GM12878 (cell line): ENCODE data around the gene CT83. TPM values are rescaled to one million over a fixed set of nuclear protein-coding genes. Genes with fewer than 3 reads are reported as not detected.

ENCODE experiments used
- ATAC-seq: fragments of 200-7000 bp; cut with Tn5 transposase; 3 replicates; pipeline ENCODE4 v1.9.1; 2020; ENCODE audit warnings: mild to moderate bottlenecking, moderate library complexity
- BruUV-seq: library from RNA; stranded (reverse); fragments of 400-500 nt; replicated peaks from 2 replicates; lab custom pipeline; 2021; lab: Mats Ljungman, UMichigan
- CTCF ChIA-PET: fragments of 300-600 bp; sonication (Branson Sonifier 250); formaldehyde crosslinking; extraction: SDS; loops from one replicate; lab custom pipeline; 2021; ENCODE audit warnings: inconsistent platforms; lab: Yijun Ruan, JAX
- POLR2A ChIA-PET: fragments of 350-600 bp; formaldehyde crosslinking; extraction: SDS; loops from one replicate; lab custom pipeline; 2021; ENCODE audit warnings: inconsistent platforms; lab: Charles Lee
- RAD21 ChIA-PET: fragments of 300-600 bp; sonication (Branson Sonifier 250); formaldehyde crosslinking; loops from one replicate; lab custom pipeline; 2023; ENCODE audit warnings: antibody characterized with exemption; ENCODE audit not compliant: unreplicated experiment; lab: Charles Lee
- SMC1A ChIA-PET: fragments of 300-600 bp; sonication (Branson Sonifier 250); formaldehyde crosslinking; loops from one replicate; lab custom pipeline; 2023; ENCODE audit not compliant: unreplicated experiment, uncharacterized antibody; lab: Charles Lee
- DNase-seq: peaks from one replicate; pipeline ENCODE4 v3.0.0-alpha.2; 2011; ENCODE audit warnings: low read depth, low spot score
- FAIRE-seq: peaks from 3 replicates; lab custom pipeline; 2011; peaks lifted over from hg19 to GRCh38; lab: Jason Lieb, UNC
- H2AFZ ChIP-seq: 2 replicates; pipeline ENCODE4 v1.6.0; 2011; ENCODE audit warnings: low read depth, low read length, control low read depth; ENCODE audit not compliant: control insufficient read depth
- H3K27ac ChIP-seq: 2 replicates; pipeline ENCODE4 v1.5.1; 2011; ENCODE audit warnings: control low read depth; ENCODE audit not compliant: control insufficient read depth, insufficient read depth
- H3K27me3 ChIP-seq, 2 experiments: replicated peaks in 1 of 2; 2 replicates each; pipeline versions ENCODE4 v1.6.0 to v1.6.1; 2011; ENCODE audit warnings: low read length in 1 of 2; ENCODE audit not compliant: control insufficient read depth in 2 of 2, insufficient read depth in 2 of 2
- H3K36me3 ChIP-seq, 2 experiments: 2 replicates each; pipeline ENCODE4 v1.5.1; 2011; ENCODE audit warnings: low read length in 1 of 2; ENCODE audit not compliant: control insufficient read depth in 2 of 2, insufficient read depth in 2 of 2
- H3K4me1 ChIP-seq: 2 replicates; pipeline ENCODE4 v1.6.1; 2011; ENCODE audit warnings: mild to moderate bottlenecking, low read length, moderate library complexity, mixed read lengths; ENCODE audit not compliant: control insufficient read depth, insufficient read depth
- H3K4me2 ChIP-seq: 2 replicates; pipeline ENCODE4 v1.6.0; 2011; ENCODE audit warnings: control low read depth; ENCODE audit not compliant: control insufficient read depth, insufficient read depth
- H3K4me3 ChIP-seq: fragments of 200-600 bp; sonication (generic); 2 replicates; pipeline ENCODE4 v1.5.1; 2016
- H3K79me2 ChIP-seq: 2 replicates; pipeline ENCODE4 v1.6.0; 2011; ENCODE audit warnings: low read length; ENCODE audit not compliant: control insufficient read depth, insufficient read depth
- H3K9ac ChIP-seq: 2 replicates; pipeline ENCODE4 v1.8.0; 2011; ENCODE audit warnings: low read length, control low read depth, mixed read lengths; ENCODE audit not compliant: control insufficient read depth, insufficient read depth
- H3K9me3 ChIP-seq: replicated peaks from 3 replicates; pipeline ENCODE4 v1.5.1; 2011; ENCODE audit warnings: mild to moderate bottlenecking, low read length; ENCODE audit not compliant: control insufficient read depth, insufficient read depth
- H4K20me1 ChIP-seq: 2 replicates; pipeline ENCODE4 v1.6.0; 2011; ENCODE audit not compliant: control insufficient read depth, insufficient read depth
- CTCF ChIP-seq, 3 experiments: IDR thresholded peaks in 2 of 3; conservative IDR thresholded peaks in 1 of 3; 2 replicates each; pipeline ENCODE4 v1.5.1; 2011; ENCODE audit warnings: low read depth in 3 of 3, low read length in 3 of 3, mild to moderate bottlenecking in 3 of 3, control low read depth in 2 of 3, moderate library complexity in 2 of 3, inconsistent platforms in 1 of 3, mixed read lengths in 1 of 3; ENCODE audit not compliant: control insufficient read depth in 2 of 3, insufficient read depth in 1 of 3; ENCODE audit errors: extremely low read depth in 1 of 3
- CUX1 ChIP-seq: IDR thresholded peaks from 2 replicates; pipeline ENCODE4 v1.6.1; 2012; ENCODE audit warnings: improper control_type of control experiment, low read depth, low read length; ENCODE audit not compliant: insufficient replicate concordance
- EP300 ChIP-seq, 2 experiments: fragments of 150-350 bp in 1 of 2; IDR thresholded peaks; 2 replicates each; pipeline ENCODE4 v1.6.1; 2011 to 2012; ENCODE audit warnings: low read depth in 2 of 2, low read length in 2 of 2, borderline replicate concordance in 1 of 2, improper control_type of control experiment in 1 of 2, inconsistent platforms in 1 of 2; ENCODE audit not compliant: control insufficient read depth in 1 of 2
- WGBS: methylation state at CpG from one replicate; pipeline ENCODE4 v1.1.6; 2016; ENCODE audit warnings: low lambda C conversion rate; ENCODE audit not compliant: insufficient replicate concordance, insufficient coverage; ENCODE audit errors: missing lambda C conversion rate; 5-methylcytosine and 5-hydroxymethylcytosine counted together
- in situ Hi-C: fragments of 300-500 bp; cut with MboI; formaldehyde crosslinking; loops from 9 replicates; pipeline ENCODE4 v1.14.3; 2018; ENCODE audit warnings: mixed read lengths
- intact Hi-C: fragments of 100-400 bp; cut with micrococcal nuclease; formaldehyde crosslinking; loops from one replicate; pipeline ENCODE4 v1.14.2; 2022; ENCODE audit not compliant: unreplicated experiment
- polyA plus RNA-seq, 11 experiments: library from polyadenylated mRNA; depleted of rRNA in 4 of 11; unstranded in 6 of 11; stranded (reverse) in 5 of 11; fragments of >200 nt; fragmentation: Nextera tagmentation in 4 of 11; fragmentation: Illumina TruSeq in 1 of 11; extraction: Ambion mirVana in 4 of 11; extraction: Trizol in 1 of 11; gene quantifications; 1 replicate in 1 of 11; 2 replicates in 10 of 11; pipeline versions ENCODE4 v1.2.1 to v1.2.3, GENCODE V29; 2011 to 2016; ENCODE audit warnings: inconsistent platforms in 2 of 11, missing spikeins in 2 of 11, low read depth in 1 of 11
- total RNA-seq, 4 experiments: library from RNA; depleted of rRNA in 3 of 4; stranded (reverse); fragments of >200 nt in 3 of 4; fragmentation: Illumina TruSeq in 1 of 4; extraction: Trizol in 1 of 4; gene quantifications; 2 replicates each; pipeline versions ENCODE4 v1.2.1 to v1.2.3, GENCODE V29; 2013 to 2021

CT83 gene
- total and polyA plus RNA-seq, 10 of the 15 experiments (the other 5 are each of a cell fraction or from before 2014, with no cell fraction given), result not detected

- no TSS peak for BruUV-seq
- H3K4me2 ChIP-seq, result no peak overlapping the region
- ATAC-seq, result no peak
These were observed 30.5 kb upstream of the CT83 start for GRCh38 chrX:116493271-116493670.

GRCh38 chrX:116490104-116490503 is 27.3 kb upstream of the CT83 start:
- BruUV-seq, result no TSS peak
- intact Hi-C loops (no loop called here), in situ Hi-C loops (loop anchor here (10.0 kb wide), 1 partner anchor 1765 kb away; no protein-coding TSS in a partner anchor)
- ChIA-PET RAD21 (interaction anchor here (0.8 to 2.9 kb wide), 4 partner anchors 472 to 1765 kb away, joined by 3 to 9 read pairs (median 4); no protein-coding TSS in a partner anchor), CTCF (interaction anchor here (1.0 to 2.9 kb wide), 5 partner anchors 13 to 1765 kb away, joined by 3 to 15 read pairs (median 5); no protein-coding TSS in a partner anchor), POLR2A (no interaction called here), SMC1A (interaction anchor here (1.2 to 1.7 kb wide), 2 partner anchors 11 to 501 kb away, joined by 3 to 5 read pairs; no protein-coding TSS in a partner anchor)
- H2AFZ ChIP-seq, result no peak overlapping the region
- DNase-seq, result no peak
- H3K4me3 ChIP-seq, result no peak overlapping the region
- no peaks in the 10 kb centered on the region for H4K20me1 ChIP-seq
- H3K9me3 ChIP-seq, result no peaks in the 10 kb centered on the region
- no peaks in the 10 kb centered on the region for H3K36me3 ChIP-seq
- TF ChIP-seq CTCF (IDR thresholded peaks at IDR 0.05 in 2 of 3, conservative IDR thresholded peaks at IDR 0.05 in 1 of 3; ENCODE audit: control insufficient read depth in 2 of 3, extremely low read depth in 1 of 3, insufficient read depth in 1 of 3, low read depth in 3 of 3, low read length in 3 of 3) (peak in 1 of 3 experiments; percentile 9; a peak in 1 of 6 replicates), CUX1 (no peak)
- FAIRE-seq, result no peak
- no peak for ATAC-seq
- no peak overlapping the region for H3K9ac ChIP-seq
- no peak overlapping the region for H3K4me2 ChIP-seq
- no peaks in the 10 kb centered on the region for H3K4me1 ChIP-seq
- no peaks in the 10 kb centered on the region for H3K27me3 ChIP-seq
- H3K27ac ChIP-seq, result no peak overlapping the region
- no peaks in the 10 kb centered on the region for H3K79me2 ChIP-seq

More at GRCh38 chrX:116493271-116493670, 30.5 kb upstream of the CT83 start:
- Histone ChIP-seq H3K27ac (no peak overlapping the region), H3K27me3 (no peaks in the 10 kb centered on the region), H3K4me3 (no peak overlapping the region), H3K9ac (no peak overlapping the region), H3K79me2 (no peaks in the 10 kb centered on the region), H2AFZ (no peak overlapping the region), H4K20me1 (no peaks in the 10 kb centered on the region), H3K36me3 (no peaks in the 10 kb centered on the region), H3K4me1 (no peaks in the 10 kb centered on the region), H3K9me3 (no peaks in the 10 kb centered on the region)
- no peak for TF ChIP-seq EP300 (IDR thresholded peaks at IDR 0.05; ENCODE audit: borderline replicate concordance in 1 of 2, control insufficient read depth in 1 of 2, low read depth in 2 of 2, low read length in 2 of 2)
- no peak for FAIRE-seq
- 0% methylated on average over 2 of the region's 2 CpGs for WGBS
- intact Hi-C loops, result no loop called here
- POLR2A ChIA-PET, result no interaction called here
- DNase-seq, result no peak
- SMC1A ChIA-PET, result no interaction called here
- RAD21 ChIA-PET, result no interaction called here
- in situ Hi-C loops, result loop anchor here (10.0 kb wide), 1 partner anchor 1762 kb away; no protein-coding TSS in a partner anchor
- CTCF ChIA-PET, result no interaction called here
